Upper lobe of right lung (tissue), 1 donor: ENCODE measurements around the gene GVQW3. TPM values are rescaled to one million over a fixed set of nuclear protein-coding genes. Genes with fewer than 3 reads are reported as not detected.

Source experiments
- ATAC-seq: fragments of 200-7000 bp; cut with Tn5 transposase; one replicate; pipeline ENCODE4 v1.9.1; 2020; ENCODE audit warnings: mild to moderate bottlenecking, moderate library complexity
- DNase-seq: peaks from one replicate; pipeline ENCODE4 v3.0.0-alpha.2; 2020
- H3K27ac ChIP-seq: fragments of 200-600 bp; one replicate; pipeline ENCODE4 v1.8.0; 2022
- H3K27me3 ChIP-seq: fragments of 200-600 bp; one replicate; pipeline ENCODE4 v1.8.0; 2022; ENCODE audit warnings: mild to moderate bottlenecking
- H3K36me3 ChIP-seq: fragments of 200-600 bp; one replicate; pipeline ENCODE4 v1.8.0; 2022
- H3K4me1 ChIP-seq: fragments of 200-600 bp; one replicate; pipeline ENCODE4 v1.8.0; 2022
- H3K4me3 ChIP-seq: fragments of 200-600 bp; one replicate; pipeline ENCODE4 v1.8.0; 2022; ENCODE audit warnings: mild to moderate bottlenecking
- H3K9me3 ChIP-seq: fragments of 200-600 bp; one replicate; pipeline ENCODE4 v1.8.0; 2022
- CTCF ChIP-seq: fragments of 200-600 bp; IDR thresholded peaks from one replicate; pipeline ENCODE4 v1.8.0; 2022; ENCODE audit warnings: antibody characterized with exemption
- intact Hi-C: fragments of 100-400 bp; cut with DNase I; formaldehyde crosslinking; loops from one replicate; pipeline ENCODE4 v1.11.0; 2022
- total RNA-seq: library from RNA; stranded (reverse); fragmentation: NEBNext Ultra II Directional; extraction: Animal tissue kit (Norgen Biotek cat#: 25700); gene quantifications from one replicate; pipeline ENCODE4 v1.2.1, GENCODE V29; 2021
- donor health status: DM: no; HTN: yes; CAD: no; lungs with severe emphysema.

Gene GVQW3
- total RNA-seq, 1 donor from 2014 or later: 2.0 TPM

- Histone ChIP-seq H3K27me3 (no peaks in the 10 kb centered on the region), H3K36me3 (no peaks in the 10 kb centered on the region), H3K4me1 (no peaks in the 10 kb centered on the region), H3K27ac (no peak overlapping the region), H3K9me3 (no peaks in the 10 kb centered on the region), H3K4me3 (no peak overlapping the region)
- DNase-seq (no peak), ATAC-seq (no peak)
- TF ChIP-seq CTCF: no peak
- intact Hi-C loops: no loop called here
Observed at GRCh38 chr11:76436020-76436419, 54.9 kb downstream of the GVQW3 start.

GRCh38 chr11:76443268-76443980 lies 62.3 kb downstream of the GVQW3 start:
- intact Hi-C loops: no loop called here
- no peak for TF ChIP-seq CTCF
- Histone ChIP-seq H3K9me3 (no peaks in the 10 kb centered on the region), H3K27ac (peak overlapping the region; percentile 95), H3K36me3 (peaks cover 16% of the 10 kb centered on the region), H3K4me1 (peaks cover 12% of the 10 kb centered on the region), H3K4me3 (peak overlapping the region; percentile 99), H3K27me3 (no peaks in the 10 kb centered on the region)
- ATAC-seq (no peak), DNase-seq (no peak)

GRCh38 chr11:76444065-76444383 lies 62.9 kb downstream of the GVQW3 start:
- no peak for ATAC-seq
- Histone ChIP-seq H3K27me3 (no peaks in the 10 kb centered on the region), H3K4me1 (peaks cover 12% of the 10 kb centered on the region), H3K9me3 (no peaks in the 10 kb centered on the region), H3K27ac (peak overlapping the region; percentile 95), H3K4me3 (peak overlapping the region; percentile 99), H3K36me3 (peaks cover 22% of the 10 kb centered on the region)
- DNase-seq: no peak
- TF ChIP-seq CTCF: no peak
- intact Hi-C loops: no loop called here

GRCh38 chr11:76444384-76445120 lies 63.4 kb downstream of the GVQW3 start, which contains the start of gene EMSY:
Gene EMSY (plus strand): TSS chr11:76445018. CDS start chr11:76446939, 1,921 bp downstream.
- intact Hi-C loops: no loop called here
- ATAC-seq: peak; percentile 97

More at GRCh38 chr11:76444384-76445120, 63.4 kb downstream of the GVQW3 start, which contains the start of gene EMSY:
- Histone ChIP-seq H3K9me3 (no peaks in the 10 kb centered on the region), H3K36me3 (peaks cover 27% of the 10 kb centered on the region), H3K4me3 (peak within 1 kb of the TSS; percentile 99), H3K27me3 (no peaks in the 10 kb centered on the region), H3K4me1 (peaks cover 12% of the 10 kb centered on the region), H3K27ac (peak within 1 kb of the TSS; percentile 95)
- DNase-seq: peak; percentile 98
- no peak for TF ChIP-seq CTCF
